Memory B cell (primary cell): ENCODE results near the gene DENND6B.
A peak's percentile ranks its signal among the peaks of the same experiment; 100 is the strongest.

ENCODE experiments used
- ATAC-seq: fragments of 150-1000 bp; cut with Tn5 transposase; 2 replicates; pipeline ENCODE4 v1.10.0; 2021; ENCODE audit warnings: low read depth, mild to moderate bottlenecking, moderate library complexity
- DNase-seq, 2 donors: peaks; one replicate each; pipeline ENCODE4 v3.0.0; 2022; ENCODE audit warnings: low spot score in 2 of 2
- H3K27ac Mint-ChIP-seq: one replicate; pipeline ENCODE4 v1.8.0; 2022; ENCODE audit warnings: mild to moderate bottlenecking, moderate library complexity, mixed read lengths
- H3K27me3 Mint-ChIP-seq: one replicate; pipeline ENCODE4 v1.8.0; 2022; ENCODE audit warnings: mixed read lengths
- H3K36me3 Mint-ChIP-seq: one replicate; pipeline ENCODE4 v1.8.0; 2022; ENCODE audit warnings: mild to moderate bottlenecking, mixed read lengths
- H3K4me1 Mint-ChIP-seq: one replicate; pipeline ENCODE4 v1.8.0; 2022; ENCODE audit warnings: mixed read lengths
- H3K4me3 Mint-ChIP-seq: one replicate; pipeline ENCODE4 v1.8.0; 2022; ENCODE audit warnings: mild to moderate bottlenecking, moderate library complexity, mixed read lengths
- H3K9me3 Mint-ChIP-seq: one replicate; pipeline ENCODE4 v1.8.0; 2022; ENCODE audit warnings: mixed read lengths

Gene DENND6B

DNA sequence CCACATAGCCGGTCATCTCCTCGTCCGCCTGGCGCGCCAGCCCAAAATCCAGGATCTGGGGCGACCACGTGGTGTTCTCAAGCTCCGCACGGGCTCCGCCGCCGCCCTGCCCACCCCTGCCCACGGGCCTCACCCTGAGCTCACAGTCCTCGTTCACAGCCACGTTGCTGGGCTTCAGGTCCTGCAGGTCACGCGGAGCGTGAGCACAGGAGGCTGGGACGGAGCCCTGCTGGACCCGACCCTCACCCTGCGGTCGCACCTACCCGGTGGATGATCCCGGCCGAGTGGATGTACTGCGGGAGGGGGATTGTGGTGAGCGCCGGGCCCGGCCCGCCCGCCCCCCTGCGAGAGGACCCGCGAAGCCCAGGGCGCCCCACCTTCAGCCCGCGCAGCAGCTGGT, 59.8 kb downstream of the DENND6B start:
- Mint-ChIP-seq H3K36me3 (no peaks in the 10 kb centered on the region), H3K4me3 (no peak overlapping the region), H3K9me3 (no peaks in the 10 kb centered on the region), H3K27me3 (peaks cover 8% of the 10 kb centered on the region), H3K27ac (no peak overlapping the region), H3K4me1 (peaks cover 14% of the 10 kb centered on the region)
- no peak for ATAC-seq
- no peak for DNase-seq

DNA sequence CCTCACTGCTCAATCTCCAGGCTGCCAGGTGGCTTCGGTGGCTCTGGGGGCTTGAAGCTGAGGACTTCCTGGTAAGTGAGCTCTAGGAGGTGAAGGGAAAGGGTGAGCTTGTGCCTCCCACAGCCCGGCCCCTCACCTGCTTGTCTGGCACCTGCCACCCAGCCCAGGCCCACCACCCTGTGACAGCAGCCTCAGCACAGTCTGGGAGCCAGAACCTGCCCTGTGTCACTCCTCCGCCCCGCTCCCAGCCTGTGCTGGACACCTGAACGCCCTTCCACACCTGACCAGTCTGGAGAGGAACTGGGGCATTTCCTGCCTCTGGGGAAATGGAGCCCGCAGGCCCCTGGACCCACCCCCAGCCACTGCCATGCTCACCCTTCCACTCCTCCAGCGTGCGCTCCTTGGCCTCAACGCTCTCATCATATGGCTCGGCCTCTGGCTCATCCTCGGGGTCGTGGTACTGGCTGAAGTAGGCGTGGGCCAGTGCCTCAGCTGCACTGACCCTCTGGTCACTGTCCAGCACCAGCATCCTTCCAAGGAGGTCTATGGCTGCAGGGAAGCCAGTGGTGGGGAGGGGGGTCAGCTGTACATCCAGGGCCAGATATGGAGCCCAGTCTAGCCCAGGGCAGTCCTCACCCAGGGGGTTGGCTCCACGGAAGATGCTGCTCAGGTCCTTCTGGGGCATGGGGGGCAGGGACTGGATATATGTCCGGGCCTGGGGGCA, 61.7 kb downstream of the DENND6B start:
- no peaks in the 10 kb centered on the region for H3K9me3 Mint-ChIP-seq
- no peak overlapping the region for H3K27ac Mint-ChIP-seq

DNA sequence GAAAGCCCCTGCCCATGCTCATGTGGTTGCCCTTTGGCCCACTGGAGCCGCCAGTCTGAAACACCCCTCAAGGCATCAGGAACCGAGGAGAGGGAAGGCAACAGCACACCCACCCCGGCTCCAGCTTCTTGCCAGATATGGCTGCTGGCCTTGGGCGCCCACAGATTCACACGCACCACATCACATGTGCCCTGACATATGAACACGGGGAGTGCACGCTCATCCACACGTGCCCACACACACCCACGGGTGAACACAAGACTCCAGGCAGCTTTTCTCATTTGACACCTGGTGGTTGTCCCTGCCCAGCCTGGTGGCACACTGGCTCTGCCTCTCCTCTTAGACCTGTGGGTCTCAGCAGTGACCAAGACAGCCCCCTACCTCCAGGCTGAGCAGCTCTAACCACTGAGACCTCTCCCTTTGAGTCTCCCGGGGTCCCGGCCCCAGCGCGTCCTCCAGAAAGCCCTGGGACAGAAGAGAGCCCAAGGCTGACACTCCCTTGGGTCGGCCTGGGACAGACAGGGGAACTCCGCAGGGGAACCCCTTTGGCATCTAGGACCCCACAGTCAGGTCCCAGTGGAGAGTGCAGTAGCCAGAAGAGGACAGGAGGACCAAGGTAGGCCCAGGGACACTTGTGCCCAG, 62.6 kb downstream of the DENND6B start:
- Mint-ChIP-seq H3K9me3 (no peaks in the 10 kb centered on the region), H3K4me3 (no peak overlapping the region), H3K27ac (no peak overlapping the region), H3K27me3 (peaks cover 9% of the 10 kb centered on the region), H3K4me1 (peaks cover 12% of the 10 kb centered on the region), H3K36me3 (no peaks in the 10 kb centered on the region)
- no peak for ATAC-seq
- no peak for DNase-seq

More for the DNA sequence above, 61.7 kb downstream of the DENND6B start:
- ATAC-seq (no peak), DNase-seq (no peak)
- Mint-ChIP-seq H3K4me1 (peaks cover 12% of the 10 kb centered on the region), H3K27me3 (peaks cover 9% of the 10 kb centered on the region), H3K4me3 (no peak overlapping the region), H3K36me3 (no peaks in the 10 kb centered on the region)

DNA sequence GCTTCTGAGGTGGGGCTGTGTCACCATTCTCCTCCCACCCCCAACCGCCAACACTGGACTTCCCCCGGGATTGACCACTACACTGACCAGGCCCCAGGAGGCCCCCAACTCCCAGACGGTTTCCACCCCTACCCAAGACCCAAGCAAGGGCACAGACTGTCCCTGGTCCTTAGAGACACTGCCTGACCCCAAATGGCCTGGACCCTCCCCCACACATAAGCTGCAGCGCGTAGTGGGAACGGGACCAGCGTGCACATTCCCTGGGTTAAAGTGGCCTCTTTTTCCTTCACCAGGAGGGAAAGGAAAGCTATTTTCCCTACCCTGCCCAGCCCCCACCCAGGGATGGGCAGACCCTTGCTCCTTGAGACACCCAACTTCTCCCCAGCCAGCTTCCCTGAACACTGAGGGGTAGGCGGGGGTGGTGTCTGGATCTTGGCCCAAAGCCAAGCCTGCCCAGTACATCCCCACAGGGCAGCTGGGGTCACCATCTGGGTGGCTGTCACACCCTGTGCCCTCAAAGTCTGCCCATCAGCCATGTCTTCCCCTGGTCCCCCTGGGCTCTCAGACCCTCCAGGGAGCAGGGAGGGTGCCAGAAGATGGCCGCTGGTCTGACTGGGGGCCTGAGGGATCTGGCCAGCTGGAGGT, 63.7 kb downstream of the DENND6B start:
- no peaks in the 10 kb centered on the region for H3K9me3 Mint-ChIP-seq
- H3K27me3 Mint-ChIP-seq: peaks cover 15% of the 10 kb centered on the region
- no peak overlapping the region for H3K4me3 Mint-ChIP-seq
- ATAC-seq (no peak), DNase-seq (no peak)
- peaks cover 10% of the 10 kb centered on the region for H3K4me1 Mint-ChIP-seq
- no peaks in the 10 kb centered on the region for H3K36me3 Mint-ChIP-seq
- H3K27ac Mint-ChIP-seq: no peak overlapping the region

DNA sequence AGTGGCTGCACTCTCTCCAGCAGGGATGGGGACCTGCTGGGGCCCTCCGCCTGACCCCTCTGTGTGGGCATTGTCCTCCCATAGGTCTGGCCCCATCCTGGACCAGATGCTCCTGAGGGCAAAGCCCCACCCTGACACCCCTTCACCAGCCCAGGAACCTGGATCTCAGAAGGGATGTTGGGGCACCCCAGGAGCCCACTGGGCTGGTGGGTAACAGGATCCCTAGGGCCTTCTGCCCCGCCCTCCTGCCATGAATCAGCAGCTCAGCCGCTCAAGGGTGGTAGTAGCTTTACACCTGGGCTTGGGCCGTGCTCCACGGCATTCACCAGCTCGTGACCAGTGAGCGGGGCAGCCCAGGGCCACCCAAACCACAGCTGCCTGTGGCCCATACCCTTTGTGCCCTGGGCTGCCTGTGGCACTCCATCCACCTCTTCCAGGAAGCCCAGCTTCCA, 64.3 kb downstream of the DENND6B start:
- H3K4me1 Mint-ChIP-seq: peaks cover 10% of the 10 kb centered on the region
- ATAC-seq (peak; percentile 38), DNase-seq (no peak)
- peaks cover 15% of the 10 kb centered on the region for H3K27me3 Mint-ChIP-seq
- H3K27ac Mint-ChIP-seq: no peak overlapping the region
- H3K36me3 Mint-ChIP-seq: no peaks in the 10 kb centered on the region
- no peaks in the 10 kb centered on the region for H3K9me3 Mint-ChIP-seq
- H3K4me3 Mint-ChIP-seq: peak overlapping the region; percentile 77

DNA sequence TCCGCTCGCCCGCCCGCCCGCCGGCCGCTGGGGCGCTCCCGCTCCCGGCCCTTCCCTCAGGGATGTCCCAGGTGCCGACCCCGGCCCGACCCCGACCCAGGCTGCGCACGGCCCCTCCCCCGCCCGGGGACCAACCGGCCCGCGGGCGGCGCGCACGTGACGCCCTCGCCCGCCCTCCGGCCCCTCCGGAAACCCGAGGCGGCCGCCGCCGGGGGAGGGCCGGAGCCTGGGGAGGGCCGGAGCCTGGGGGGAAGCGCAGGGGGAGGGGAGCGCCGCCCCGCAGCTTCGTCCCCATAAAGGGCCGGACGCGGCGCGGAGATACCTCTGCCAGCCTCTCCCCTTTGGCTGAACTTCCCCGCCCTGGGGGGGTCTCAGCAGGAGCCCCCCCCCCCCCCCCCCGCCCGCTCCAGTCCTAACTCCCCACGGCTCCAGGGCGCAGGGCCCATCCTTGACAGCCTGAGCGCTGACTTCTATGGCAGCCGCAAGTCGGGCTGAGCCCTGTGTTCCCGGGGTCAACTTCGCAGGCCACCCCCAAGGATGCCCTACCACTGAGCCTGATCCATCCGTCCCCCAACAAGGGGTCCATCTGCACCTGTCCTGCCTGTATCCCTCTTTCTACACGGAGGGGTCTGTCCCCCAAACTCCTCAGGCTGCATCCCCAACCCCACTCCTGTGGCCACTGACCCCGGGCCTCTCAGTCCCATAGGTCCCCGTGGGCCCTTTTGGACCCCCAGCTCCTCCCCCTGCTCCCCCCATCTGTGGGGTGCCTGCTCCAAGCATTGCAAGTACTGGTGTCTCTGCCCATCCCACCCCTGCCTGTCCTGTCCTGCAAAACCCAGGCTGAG, 65.0 kb downstream of the DENND6B start, which contains the start of gene MAPK12:
MAPK12 (minus strand) TSS at position 69 of the 845 bp plus-strand sequence. CDS start 174 bp downstream, outside the sequence.
- Mint-ChIP-seq H3K4me3 (peak within 1 kb of the TSS; percentile 77), H3K36me3 (no peaks in the 10 kb centered on the region), H3K27ac (no peak within 1 kb of the TSS), H3K4me1 (peaks cover 10% of the 10 kb centered on the region), H3K9me3 (no peaks in the 10 kb centered on the region), H3K27me3 (peaks cover 15% of the 10 kb centered on the region)
- no peak for ATAC-seq
- no peak for DNase-seq

DNA sequence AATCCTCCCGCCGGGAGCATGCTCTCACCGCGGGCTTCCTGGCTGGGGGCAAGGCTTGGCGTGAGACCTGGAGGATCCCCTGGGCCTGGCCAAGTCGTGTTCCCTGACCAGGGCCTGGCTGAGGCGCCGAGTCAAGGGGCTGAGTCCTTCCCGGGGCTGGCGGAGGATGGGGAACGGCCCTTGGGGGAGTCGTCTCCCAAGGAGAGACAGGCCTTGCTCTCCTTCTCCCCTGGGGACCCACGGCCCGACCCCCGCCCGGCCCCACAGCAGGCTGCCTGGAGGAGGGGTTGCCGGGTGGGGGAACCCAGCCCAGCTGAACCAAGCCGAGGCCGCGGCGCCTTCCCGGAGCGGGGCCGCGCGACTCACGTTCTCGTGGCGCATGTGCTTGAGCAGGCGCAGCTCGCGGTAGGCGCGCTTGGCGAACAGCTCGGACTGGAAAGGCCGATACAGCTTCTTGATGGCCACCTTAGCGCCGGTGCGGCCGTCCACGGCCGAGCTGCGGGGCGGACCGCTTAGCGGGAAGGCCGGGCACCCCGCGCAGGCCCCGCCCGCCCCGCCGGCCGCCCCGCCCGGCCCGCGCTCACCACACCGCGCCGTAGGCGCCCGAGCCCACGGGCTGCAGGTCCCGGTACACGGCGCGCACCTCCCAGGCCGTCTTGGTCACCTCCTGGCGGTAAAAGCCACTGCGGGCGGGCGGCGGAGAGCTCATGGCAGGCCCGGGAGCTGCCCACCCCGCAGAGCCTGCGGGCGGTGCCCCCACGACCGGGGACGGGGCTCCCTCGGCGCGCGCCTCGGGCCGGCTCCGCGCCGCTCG, 65.8 kb downstream of the DENND6B start:
- ATAC-seq (peak; percentile 39), DNase-seq (no peak)
- Mint-ChIP-seq H3K27ac (no peak overlapping the region), H3K36me3 (no peaks in the 10 kb centered on the region), H3K4me1 (peaks cover 10% of the 10 kb centered on the region), H3K4me3 (no peak overlapping the region), H3K27me3 (peaks cover 15% of the 10 kb centered on the region), H3K9me3 (no peaks in the 10 kb centered on the region)

DNA sequence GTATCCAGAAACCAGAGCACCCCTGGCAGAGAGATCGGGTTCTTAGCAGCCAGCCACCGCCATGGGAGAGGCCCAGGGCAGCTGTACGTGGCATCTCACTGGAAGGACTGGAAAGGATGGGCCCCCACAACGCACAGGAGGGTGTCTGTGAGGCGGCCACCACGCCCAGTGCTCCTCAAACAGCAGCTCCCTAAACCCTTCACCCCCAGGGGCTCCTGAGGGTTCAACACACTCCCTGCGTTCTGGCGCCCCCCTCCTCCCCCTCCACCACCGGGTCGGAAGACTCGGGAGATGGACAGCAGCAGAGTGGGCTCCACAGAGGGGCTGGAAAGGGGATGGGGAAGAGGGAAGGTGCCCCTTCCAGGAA, 66.4 kb downstream of the DENND6B start:
- Mint-ChIP-seq H3K9me3 (no peaks in the 10 kb centered on the region), H3K36me3 (no peaks in the 10 kb centered on the region)
- DNase-seq: no peak

DNA sequence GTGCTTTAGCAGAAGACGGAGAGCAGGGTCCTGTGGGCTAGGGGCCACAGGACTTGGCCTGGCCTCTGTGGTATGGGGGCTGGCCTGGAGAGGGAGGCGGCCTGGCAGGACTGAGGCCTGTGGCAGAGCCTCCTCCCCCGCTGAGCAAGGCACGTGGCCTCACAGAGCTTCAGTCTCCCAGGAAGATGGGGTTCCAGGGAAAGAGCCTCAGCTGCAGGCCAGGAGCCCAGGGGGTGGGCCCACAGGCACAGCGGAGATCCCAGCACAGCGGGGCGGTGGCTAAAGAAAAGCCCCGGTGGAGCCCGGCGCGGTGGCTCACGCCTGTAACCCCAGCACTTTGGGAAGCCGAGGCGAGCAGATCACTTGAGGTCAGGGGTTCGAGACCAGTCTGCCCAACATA, 67.5 kb downstream of the DENND6B start:
- H3K9me3 Mint-ChIP-seq: no peaks in the 10 kb centered on the region
- no peak for DNase-seq
- H3K27me3 Mint-ChIP-seq: peaks cover 12% of the 10 kb centered on the region
- H3K27ac Mint-ChIP-seq: no peak overlapping the region
- no peaks in the 10 kb centered on the region for H3K36me3 Mint-ChIP-seq
- no peak for ATAC-seq
- peaks cover 6% of the 10 kb centered on the region for H3K4me1 Mint-ChIP-seq
- H3K4me3 Mint-ChIP-seq: peak overlapping the region; percentile 46

More for the DNA sequence above, 66.4 kb downstream of the DENND6B start:
- Mint-ChIP-seq H3K4me1 (peaks cover 10% of the 10 kb centered on the region), H3K4me3 (no peak overlapping the region), H3K27me3 (peaks cover 15% of the 10 kb centered on the region), H3K27ac (no peak overlapping the region)
- no peak for ATAC-seq
